ENCODE data around the gene YWHAH.
"Not testable (repeated sequence)": the region's sequence is repeated elsewhere in the genome, so short reads cannot be mapped to it uniquely, and the experiment has no call there.

Gene YWHAH

GRCh38 chr22:31951194-31952093 lies 7.1 kb downstream of the YWHAH start:
- no peak for DNase-seq

- no peak for DNase-seq
These were observed 7.7 kb downstream of the YWHAH start for GRCh38 chr22:31952094-31952401.

GRCh38 chr22:31952472-31952871 lies 8.1 kb downstream of the YWHAH start:
- DNase-seq = no peak

- no peak for DNase-seq
These were observed 8.9 kb downstream of the YWHAH start for GRCh38 chr22:31953261-31953660.

GRCh38 chr22:31954535-31955523 lies 10.5 kb downstream of the YWHAH start:
- no peak for DNase-seq

GRCh38 chr22:31956360-31956759 lies 12.0 kb downstream of the YWHAH start:
- DNase-seq = no peak

GRCh38 chr22:31957970-31958594 lies 13.7 kb downstream of the YWHAH start:
- DNase-seq = no peak

GRCh38 chr22:31958625-31959239 lies 14.4 kb downstream of the YWHAH start:
- no peak for DNase-seq

GRCh38 chr22:31960767-31961166 lies 16.4 kb downstream of the YWHAH start:
- no peak for DNase-seq

- no peak for DNase-seq
These were observed 18.2 kb downstream of the YWHAH start for GRCh38 chr22:31962387-31963125.

GRCh38 chr22:31968022-31968421 lies 23.7 kb downstream of the YWHAH start:
- DNase-seq = no peak

- DNase-seq = peak; percentile 35 to 60 (median 56)
These were observed 25.6 kb downstream of the YWHAH start for GRCh38 chr22:31969789-31970489.

- peak; percentile 75 to 84 (median 81) for DNase-seq
These were observed 26.4 kb downstream of the YWHAH start for GRCh38 chr22:31970490-31971444.

- DNase-seq = no peak
These were observed 27.8 kb downstream of the YWHAH start for GRCh38 chr22:31972180-31972579.

- DNase-seq = no peak
These were observed 29.4 kb downstream of the YWHAH start for GRCh38 chr22:31973739-31974138.

GRCh38 chr22:31977141-31977841 lies 33.0 kb downstream of the YWHAH start:
- peak; percentile 42 to 75 (median 61) for DNase-seq

- DNase-seq = no peak
These were observed 33.6 kb downstream of the YWHAH start for GRCh38 chr22:31977939-31978338.

- no peak for DNase-seq
These were observed 36.3 kb downstream of the YWHAH start for GRCh38 chr22:31980628-31981027.

- DNase-seq = not testable (repeated sequence)
These were observed 37.6 kb downstream of the YWHAH start for GRCh38 chr22:31981976-31982375.

Measured in T-helper 1 cell (primary cell).